DND-41 (cell line): ENCODE measurements around the gene METTL26.

Experiments used
- ATAC-seq: fragments of 200-7000 bp; cut with Tn5 transposase; 3 replicates; pipeline ENCODE4 v1.9.1; 2021; ENCODE audit warnings: low read depth; ENCODE audit not compliant: insufficient read depth
- DNase-seq: peaks from one replicate; pipeline ENCODE4 v3.0.0-alpha.2; 2020
- H2AFZ ChIP-seq: 2 replicates; pipeline ENCODE4 v1.6.0; 2012; ENCODE audit warnings: low read depth, low read length
- H3K27ac ChIP-seq: 2 replicates; pipeline ENCODE4 v1.5.1; 2012; ENCODE audit warnings: low read length, inconsistent platforms
- H3K27me3 ChIP-seq: fragments of 200-600 bp; sonication (generic); 2 replicates; pipeline ENCODE4 v1.6.0; 2012; ENCODE audit warnings: low read length, mild to moderate bottlenecking, inconsistent platforms; ENCODE audit not compliant: insufficient read depth, poor library complexity
- H3K36me3 ChIP-seq: 2 replicates; pipeline ENCODE4 v1.5.1; 2012; ENCODE audit warnings: low read length, inconsistent platforms; ENCODE audit not compliant: insufficient read depth
- H3K4me1 ChIP-seq: 2 replicates; pipeline ENCODE4 v1.5.1; 2012; ENCODE audit warnings: mild to moderate bottlenecking, low read length; ENCODE audit not compliant: insufficient read depth
- H3K4me2 ChIP-seq: 2 replicates; pipeline ENCODE4 v1.6.0; 2012; ENCODE audit warnings: mild to moderate bottlenecking, moderate library complexity, low read length, inconsistent platforms; ENCODE audit not compliant: insufficient read depth
- H3K4me3 ChIP-seq, 2 experiments: fragments of 200-600 bp in 1 of 2; shearing (Covaris generic) in 1 of 2; 2 replicates each; pipeline ENCODE4 v1.5.1; 2012 to 2016; ENCODE audit warnings: inconsistent platforms in 2 of 2, low read length in 2 of 2, mild to moderate bottlenecking in 2 of 2, low read depth in 1 of 2, moderate library complexity in 1 of 2
- H3K79me2 ChIP-seq: 2 replicates; pipeline ENCODE4 v1.6.0; 2012; ENCODE audit warnings: low read length, inconsistent platforms; ENCODE audit not compliant: insufficient read depth
- H3K9ac ChIP-seq: 2 replicates; pipeline ENCODE4 v1.6.0; 2012; ENCODE audit warnings: low read depth, mild to moderate bottlenecking, inconsistent platforms, low read length, moderate library complexity
- H3K9me3 ChIP-seq: 2 replicates; pipeline ENCODE4 v1.5.1; 2012; ENCODE audit warnings: low read length, moderate library complexity, mild to moderate bottlenecking, inconsistent platforms; ENCODE audit not compliant: insufficient read depth, severe bottlenecking
- H4K20me1 ChIP-seq: 2 replicates; pipeline ENCODE4 v1.6.0; 2012; ENCODE audit warnings: low read length; ENCODE audit not compliant: insufficient read depth
- CTCF ChIP-seq: IDR thresholded peaks from 2 replicates; pipeline ENCODE4 v1.5.1; 2012; ENCODE audit warnings: borderline replicate concordance, low read length, moderate library complexity, mild to moderate bottlenecking; ENCODE audit not compliant: poor library complexity, severe bottlenecking; ENCODE audit errors: extremely low read depth
- EZH2 ChIP-seq: IDR thresholded peaks from 3 replicates; pipeline ENCODE4 v1.6.1; 2012; ENCODE audit warnings: borderline replicate concordance, low read depth, mild to moderate bottlenecking, moderate library complexity, low read length, inconsistent platforms; ENCODE audit not compliant: severe bottlenecking

The METTL26 gene

GRCh38 chr16:672851-673250 lies 36.7 kb upstream of the METTL26 start:
- Histone ChIP-seq H3K27ac (no peak overlapping the region), H3K4me3 (no peak overlapping the region), H3K79me2 (peaks cover 32% of the 10 kb centered on the region), H3K4me2 (no peak overlapping the region), H2AFZ (no peak overlapping the region), H3K27me3 (no peaks in the 10 kb centered on the region), H3K4me1 (peaks cover 19% of the 10 kb centered on the region), H3K36me3 (peaks cover 60% of the 10 kb centered on the region), H3K9me3 (no peaks in the 10 kb centered on the region), H3K9ac (no peak overlapping the region), H4K20me1 (peaks cover 57% of the 10 kb centered on the region)
- TF ChIP-seq EZH2 (no peak), CTCF (no peak)
- DNase-seq (no peak), ATAC-seq (no peak)

GRCh38 chr16:672371-672770 lies 36.3 kb upstream of the METTL26 start:
- Histone ChIP-seq H3K4me3 (no peak overlapping the region), H4K20me1 (peaks cover 57% of the 10 kb centered on the region), H3K9me3 (no peaks in the 10 kb centered on the region), H3K27ac (no peak overlapping the region), H3K36me3 (peaks cover 61% of the 10 kb centered on the region), H3K79me2 (peaks cover 37% of the 10 kb centered on the region), H2AFZ (no peak overlapping the region), H3K9ac (no peak overlapping the region), H3K4me2 (no peak overlapping the region), H3K27me3 (no peaks in the 10 kb centered on the region), H3K4me1 (peaks cover 24% of the 10 kb centered on the region)
- TF ChIP-seq EZH2 (no peak), CTCF (no peak)
- no peak for ATAC-seq
- no peak for DNase-seq

GRCh38 chr16:671353-672131 lies 35.4 kb upstream of the METTL26 start:
- H4K20me1 ChIP-seq: peaks cover 57% of the 10 kb centered on the region
- no peak overlapping the region for H3K4me3 ChIP-seq
- H3K9me3 ChIP-seq: no peaks in the 10 kb centered on the region
- no peak overlapping the region for H3K9ac ChIP-seq
- H3K4me1 ChIP-seq: peaks cover 31% of the 10 kb centered on the region
- peaks cover 69% of the 10 kb centered on the region for H3K36me3 ChIP-seq
- H3K27me3 ChIP-seq: no peaks in the 10 kb centered on the region
- H2AFZ ChIP-seq: no peak overlapping the region
- TF ChIP-seq CTCF (no peak), EZH2 (no peak)
- no peak overlapping the region for H3K4me2 ChIP-seq
- ATAC-seq: no peak
- DNase-seq: no peak
- H3K79me2 ChIP-seq: peaks cover 40% of the 10 kb centered on the region
- no peak overlapping the region for H3K27ac ChIP-seq
